ENCODE results near the gene RSPH3. TPM values are rescaled to one million over a fixed set of nuclear protein-coding genes. Genes with fewer than 3 reads are reported as not detected.
A peak's percentile ranks its signal among the peaks of the same experiment; 100 is the strongest.

The RSPH3 gene, protein sequence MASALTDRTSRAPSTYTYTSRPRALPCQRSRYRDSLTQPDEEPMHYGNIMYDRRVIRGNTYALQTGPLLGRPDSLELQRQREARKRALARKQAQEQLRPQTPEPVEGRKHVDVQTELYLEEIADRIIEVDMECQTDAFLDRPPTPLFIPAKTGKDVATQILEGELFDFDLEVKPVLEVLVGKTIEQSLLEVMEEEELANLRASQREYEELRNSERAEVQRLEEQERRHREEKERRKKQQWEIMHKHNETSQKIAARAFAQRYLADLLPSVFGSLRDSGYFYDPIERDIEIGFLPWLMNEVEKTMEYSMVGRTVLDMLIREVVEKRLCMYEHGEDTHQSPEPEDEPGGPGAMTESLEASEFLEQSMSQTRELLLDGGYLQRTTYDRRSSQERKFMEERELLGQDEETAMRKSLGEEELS
- 1 to 10 TPM; 3.4 to 3.7 TPM for total RNA-seq

DNA sequence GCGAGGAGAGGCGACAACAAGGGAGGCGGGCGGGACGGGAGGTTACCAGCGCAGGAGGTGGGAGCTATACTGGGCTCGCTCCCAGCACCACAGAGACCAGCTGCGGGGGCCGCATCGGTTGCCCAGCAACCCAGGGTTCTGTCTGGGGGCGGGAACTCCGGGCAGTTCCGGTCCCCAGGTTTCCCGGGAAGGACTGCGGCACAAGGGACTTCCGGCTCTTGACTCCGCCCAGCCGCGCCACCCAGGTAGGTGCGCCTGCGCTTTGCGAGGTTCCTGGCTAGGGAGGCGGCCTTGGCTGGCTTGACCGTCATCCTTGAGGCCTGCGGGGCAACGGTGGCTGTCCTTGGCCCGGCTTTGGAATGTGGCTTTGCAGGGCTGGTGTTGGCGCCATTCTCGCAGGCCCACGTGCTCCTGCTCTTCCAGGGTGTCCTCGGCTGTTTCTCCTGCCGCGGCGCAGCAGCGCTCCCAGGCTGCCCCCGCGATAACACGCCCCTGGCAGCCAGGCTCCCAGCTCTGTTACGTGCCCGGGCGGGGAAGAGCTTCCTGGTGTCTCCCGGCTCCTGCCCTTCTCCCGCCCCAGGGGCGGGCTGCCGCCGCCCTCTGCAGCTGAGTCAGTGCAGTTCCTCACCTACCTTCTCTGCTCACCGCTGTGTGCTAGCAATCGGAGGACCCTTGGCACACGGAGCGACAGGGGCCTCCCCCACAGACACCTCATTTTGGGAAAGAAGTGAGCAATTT lies at the start of gene RSPH3:
Gene RSPH3 (minus strand): TSS at position 537 of the 738 bp plus-strand sequence. CDS start 652 bp downstream, outside the sequence.
- Mint-ChIP-seq H3K27me3 (no peaks in the 10 kb centered on the region), H3K4me1 (peaks cover 44% of the 10 kb centered on the region), H3K9me3 (no peaks in the 10 kb centered on the region), H3K27ac (peak within 1 kb of the TSS; percentile 72), H3K4me3 (peak within 1 kb of the TSS; percentile 97), H3K36me3 (ENCODE audit: low read depth) (no peaks in the 10 kb centered on the region)
- POLR2A ChIA-PET: interaction anchor here (0.6 to 2.5 kb wide), 19 partner anchors 8 to 288 kb away, joined by 3 to 27 read pairs (median 5); partner anchors contain the start of gene TAGAP
- CTCF ChIA-PET: interaction anchor here (0.5 to 16.1 kb wide), 15 partner anchors 8 to 1111 kb away, joined by 3 to 410 read pairs (median 4); partner anchors contain the start of gene TAGAP
- peak; percentile 92 for DNase-seq

DNA sequence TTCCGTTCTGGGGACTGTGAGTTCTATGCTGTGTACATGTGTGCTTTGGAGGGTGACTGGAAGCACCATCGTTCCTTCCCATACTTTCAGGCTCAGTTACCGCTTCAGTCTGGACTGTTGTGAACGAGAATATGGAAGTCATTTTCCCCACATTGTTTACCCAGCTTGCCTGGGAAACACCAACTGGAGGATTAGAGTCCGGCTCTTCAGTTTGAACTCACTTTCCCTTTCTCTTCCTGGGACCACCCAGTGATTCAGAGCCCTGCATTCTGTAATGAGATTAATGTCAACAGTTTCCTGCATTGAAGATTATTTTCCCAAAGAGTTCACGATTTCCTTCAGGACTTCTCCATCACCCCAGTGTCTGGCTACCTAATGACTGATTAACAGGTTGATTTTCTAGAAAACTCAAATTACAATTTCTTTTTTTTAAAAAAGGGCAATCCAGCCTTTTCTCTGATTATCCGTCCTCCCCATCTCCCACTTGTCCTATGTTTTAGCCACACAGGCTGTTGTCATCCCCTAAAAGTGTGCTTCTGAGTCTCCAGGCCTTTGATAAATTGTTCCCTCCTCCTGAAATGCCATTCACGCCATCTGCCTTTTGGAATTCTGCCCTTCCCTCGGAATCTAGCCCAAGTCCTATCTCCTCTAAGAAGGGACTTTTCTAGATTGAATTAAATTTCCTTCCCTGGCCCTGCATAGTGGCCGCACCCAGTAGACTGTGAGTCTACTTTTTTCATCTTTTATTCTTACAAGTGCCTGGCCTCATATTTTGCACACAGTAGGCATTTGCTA lies 48.1 kb upstream of the RSPH3 start:
- H3K4me3 Mint-ChIP-seq: no peak overlapping the region
- no peak overlapping the region for H3K27ac Mint-ChIP-seq
- H3K36me3 Mint-ChIP-seq (ENCODE audit: low read depth): peaks cover 15% of the 10 kb centered on the region
- H3K9me3 Mint-ChIP-seq: no peaks in the 10 kb centered on the region
- POLR2A ChIA-PET: no interaction called here
- peaks cover 36% of the 10 kb centered on the region for H3K4me1 Mint-ChIP-seq
- H3K27me3 Mint-ChIP-seq: peaks cover 2% of the 10 kb centered on the region
- DNase-seq: no peak
- CTCF ChIA-PET: no interaction called here

DNA sequence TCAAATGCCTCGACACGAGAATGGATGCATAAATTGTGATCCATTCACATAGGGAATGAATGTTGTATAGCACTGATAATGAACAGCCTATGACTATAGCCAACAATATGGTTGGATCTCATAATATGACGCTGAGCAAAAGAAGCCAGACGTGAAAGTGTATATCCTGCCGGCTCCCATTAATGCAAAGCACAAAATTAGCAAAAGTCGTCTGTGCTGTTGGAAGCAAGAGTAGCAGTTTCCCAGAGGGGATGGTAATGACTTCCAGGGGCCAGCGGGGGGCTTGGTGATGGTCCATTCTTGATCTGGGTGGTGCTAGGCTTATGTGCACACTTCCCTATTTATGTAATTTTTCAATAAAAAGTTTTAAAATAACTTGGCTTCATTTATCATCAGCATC lies 45.8 kb upstream of the RSPH3 start:
- Mint-ChIP-seq H3K27ac (peak overlapping the region; percentile 86), H3K9me3 (no peaks in the 10 kb centered on the region), H3K4me1 (peaks cover 55% of the 10 kb centered on the region), H3K4me3 (no peak overlapping the region), H3K27me3 (peaks cover 2% of the 10 kb centered on the region), H3K36me3 (ENCODE audit: low read depth) (peaks cover 38% of the 10 kb centered on the region)
- CTCF ChIA-PET: interaction anchor here (1.2 to 9.6 kb wide), 4 partner anchors 17 to 59 kb away, joined by 3 to 163 read pairs (median 10); no protein-coding TSS in a partner anchor
- DNase-seq: no peak
- POLR2A ChIA-PET: interaction anchor here (8.4 to 9.1 kb wide), 2 partner anchors 13 to 61 kb away, joined by 239 to 356 read pairs; no protein-coding TSS in a partner anchor

DNA sequence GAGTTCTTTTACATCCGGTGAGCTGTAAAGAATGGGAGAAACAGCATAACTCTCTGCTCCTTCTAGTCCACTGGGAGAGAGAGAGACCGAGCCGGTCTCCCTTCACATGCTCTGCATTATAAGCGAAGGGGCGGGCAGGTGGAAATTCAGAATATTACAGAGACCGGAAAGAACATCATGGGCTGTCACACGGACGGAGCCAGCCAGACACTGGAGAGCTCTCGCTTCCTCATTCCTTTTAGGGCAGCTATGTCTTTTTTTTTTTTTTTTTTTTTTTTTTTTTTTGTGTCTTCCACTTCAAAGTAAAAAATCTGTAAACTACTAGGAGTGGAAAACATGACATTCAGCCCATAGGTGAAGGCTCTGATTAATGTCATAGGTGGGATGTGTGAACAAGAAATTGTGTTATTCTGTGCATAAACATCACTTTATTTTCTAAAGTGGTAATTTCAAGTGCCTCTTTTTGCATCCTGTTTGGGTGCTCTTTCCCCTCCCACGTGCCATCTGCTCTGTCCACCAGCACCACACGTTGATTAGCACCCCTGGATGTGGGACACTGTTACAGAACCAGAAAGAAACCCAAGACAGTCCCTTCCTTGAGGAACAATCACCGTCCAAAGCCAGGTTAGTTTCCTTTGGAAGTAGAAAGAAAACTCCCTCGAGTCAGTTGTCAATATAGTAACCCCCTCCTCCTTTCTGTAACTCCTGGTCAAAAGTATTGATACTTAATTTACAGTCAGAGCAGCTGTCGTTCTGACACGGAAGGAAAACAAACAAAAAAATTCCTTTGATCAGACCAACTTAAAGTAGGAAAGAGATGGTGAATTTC lies 45.1 kb upstream of the RSPH3 start, which contains the start of gene TAGAP:
Gene TAGAP (minus strand): TSS at position 93 of the 829 bp plus-strand sequence. CDS start 845 bp downstream, outside the sequence.
- Mint-ChIP-seq H3K27me3 (peaks cover 2% of the 10 kb centered on the region), H3K9me3 (no peaks in the 10 kb centered on the region), H3K27ac (peak within 1 kb of the TSS; percentile 97), H3K4me3 (peak within 1 kb of the TSS; percentile 95), H3K4me1 (peaks cover 62% of the 10 kb centered on the region), H3K36me3 (ENCODE audit: low read depth) (peaks cover 45% of the 10 kb centered on the region)
- CTCF ChIA-PET: interaction anchor here (0.8 to 9.6 kb wide), 13 partner anchors 9 to 65 kb away, joined by 3 to 163 read pairs (median 6); partner anchors contain the start of gene RSPH3
- POLR2A ChIA-PET: interaction anchor here (0.6 to 9.1 kb wide), 30 partner anchors 9 to 744 kb away, joined by 3 to 356 read pairs (median 4); partner anchors contain the start of genes DYNLT1, RSPH3, TCP1 and WTAP
- peak; percentile 90 for DNase-seq

DNA sequence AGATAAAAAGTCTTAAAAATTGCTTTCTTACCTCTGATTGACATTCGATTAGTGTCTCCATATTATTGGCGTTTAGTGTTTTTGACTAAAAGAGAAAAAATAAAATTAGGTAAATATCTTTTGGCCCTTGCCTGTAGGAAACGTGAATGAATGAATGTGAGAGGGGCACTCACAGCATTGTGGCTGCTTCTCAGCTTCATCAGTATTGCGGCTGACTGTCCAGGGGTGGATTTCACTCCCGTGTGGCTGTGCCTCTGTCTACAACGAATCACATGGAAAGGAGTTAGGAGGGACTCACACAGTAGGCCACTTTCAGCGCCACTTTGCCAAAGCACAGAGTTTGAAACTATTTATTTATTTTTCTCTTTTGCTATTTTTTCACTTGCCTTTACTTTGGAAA lies 43.9 kb upstream of the RSPH3 start:
- CTCF ChIA-PET: interaction anchor here (0.8 to 9.6 kb wide), 12 partner anchors 13 to 91 kb away, joined by 3 to 163 read pairs (median 10); partner anchors contain the start of gene RSPH3
- peaks cover 70% of the 10 kb centered on the region for H3K4me1 Mint-ChIP-seq
- H3K36me3 Mint-ChIP-seq (ENCODE audit: low read depth): peaks cover 56% of the 10 kb centered on the region
- H3K4me3 Mint-ChIP-seq: peak overlapping the region; percentile 95
- H3K27ac Mint-ChIP-seq: peak overlapping the region; percentile 97
- H3K27me3 Mint-ChIP-seq: peaks cover 2% of the 10 kb centered on the region
- POLR2A ChIA-PET: interaction anchor here (0.6 to 9.1 kb wide), 31 partner anchors 8 to 746 kb away, joined by 3 to 356 read pairs (median 5); partner anchors contain the start of genes DYNLT1, RSPH3, TCP1 and WTAP
- peak; percentile 50 for DNase-seq
- H3K9me3 Mint-ChIP-seq: no peaks in the 10 kb centered on the region

DNA sequence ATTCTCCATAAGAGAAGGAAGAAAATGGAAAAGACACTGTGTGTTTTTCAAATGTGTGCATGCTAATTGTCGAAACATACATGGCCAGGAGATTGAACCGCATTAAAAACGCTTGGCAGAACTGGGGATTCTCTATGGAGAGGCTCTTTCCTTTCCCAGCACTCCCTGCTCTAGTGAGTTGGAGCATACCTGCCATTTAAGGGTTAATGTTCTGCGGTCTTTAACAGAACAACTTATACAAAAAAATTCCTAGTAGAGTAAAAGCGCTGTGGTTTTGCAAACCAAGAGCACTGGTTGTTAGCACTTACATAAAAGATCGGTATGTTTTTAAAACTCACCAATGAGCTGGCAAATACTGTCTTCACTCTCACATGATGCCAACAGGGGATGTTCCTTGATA lies 43.2 kb upstream of the RSPH3 start:
- H3K27ac Mint-ChIP-seq: peak overlapping the region; percentile 97
- POLR2A ChIA-PET: interaction anchor here (0.7 to 9.1 kb wide), 20 partner anchors 11 to 684 kb away, joined by 3 to 356 read pairs (median 6); partner anchors contain the start of genes DYNLT1, RSPH3 and WTAP
- H3K4me1 Mint-ChIP-seq: peaks cover 68% of the 10 kb centered on the region
- peaks cover under 1% of the 10 kb centered on the region for H3K27me3 Mint-ChIP-seq
- CTCF ChIA-PET: interaction anchor here (0.7 to 9.6 kb wide), 14 partner anchors 14 to 91 kb away, joined by 3 to 163 read pairs (median 8); partner anchors contain the start of gene RSPH3
- H3K36me3 Mint-ChIP-seq (ENCODE audit: low read depth): peaks cover 63% of the 10 kb centered on the region
- H3K4me3 Mint-ChIP-seq: peak overlapping the region; percentile 95
- no peaks in the 10 kb centered on the region for H3K9me3 Mint-ChIP-seq
- peak; percentile 52 for DNase-seq

DNA sequence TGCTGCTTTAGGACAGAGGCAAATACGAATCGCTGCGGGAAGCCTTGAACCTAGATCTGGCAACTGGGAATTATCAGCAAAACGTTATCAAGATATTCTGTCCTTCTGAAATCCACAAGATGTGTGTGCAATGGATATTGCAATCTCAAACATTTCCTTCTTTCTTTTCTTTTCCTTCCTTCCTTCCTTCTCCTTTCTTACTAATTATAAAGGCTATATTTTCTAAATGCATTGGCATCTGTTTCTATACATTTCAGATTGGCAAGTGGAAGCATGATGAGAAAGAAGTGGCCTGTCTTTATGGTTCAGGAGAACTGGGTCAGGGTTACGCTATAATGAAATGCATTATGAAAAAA lies 42.8 kb upstream of the RSPH3 start:
- no peaks in the 10 kb centered on the region for H3K27me3 Mint-ChIP-seq
- H3K36me3 Mint-ChIP-seq (ENCODE audit: low read depth): peaks cover 68% of the 10 kb centered on the region
- H3K4me3 Mint-ChIP-seq: peak overlapping the region; percentile 95
- no peaks in the 10 kb centered on the region for H3K9me3 Mint-ChIP-seq
- peak overlapping the region; percentile 97 for H3K27ac Mint-ChIP-seq
- DNase-seq: no peak
- POLR2A ChIA-PET: interaction anchor here (1.2 to 9.1 kb wide), 12 partner anchors 11 to 398 kb away, joined by 3 to 356 read pairs (median 14); partner anchors contain the start of genes DYNLT1 and RSPH3
- peaks cover 66% of the 10 kb centered on the region for H3K4me1 Mint-ChIP-seq
- CTCF ChIA-PET: interaction anchor here (0.7 to 9.6 kb wide), 12 partner anchors 11 to 91 kb away, joined by 3 to 163 read pairs (median 6); partner anchors contain the start of gene RSPH3

DNA sequence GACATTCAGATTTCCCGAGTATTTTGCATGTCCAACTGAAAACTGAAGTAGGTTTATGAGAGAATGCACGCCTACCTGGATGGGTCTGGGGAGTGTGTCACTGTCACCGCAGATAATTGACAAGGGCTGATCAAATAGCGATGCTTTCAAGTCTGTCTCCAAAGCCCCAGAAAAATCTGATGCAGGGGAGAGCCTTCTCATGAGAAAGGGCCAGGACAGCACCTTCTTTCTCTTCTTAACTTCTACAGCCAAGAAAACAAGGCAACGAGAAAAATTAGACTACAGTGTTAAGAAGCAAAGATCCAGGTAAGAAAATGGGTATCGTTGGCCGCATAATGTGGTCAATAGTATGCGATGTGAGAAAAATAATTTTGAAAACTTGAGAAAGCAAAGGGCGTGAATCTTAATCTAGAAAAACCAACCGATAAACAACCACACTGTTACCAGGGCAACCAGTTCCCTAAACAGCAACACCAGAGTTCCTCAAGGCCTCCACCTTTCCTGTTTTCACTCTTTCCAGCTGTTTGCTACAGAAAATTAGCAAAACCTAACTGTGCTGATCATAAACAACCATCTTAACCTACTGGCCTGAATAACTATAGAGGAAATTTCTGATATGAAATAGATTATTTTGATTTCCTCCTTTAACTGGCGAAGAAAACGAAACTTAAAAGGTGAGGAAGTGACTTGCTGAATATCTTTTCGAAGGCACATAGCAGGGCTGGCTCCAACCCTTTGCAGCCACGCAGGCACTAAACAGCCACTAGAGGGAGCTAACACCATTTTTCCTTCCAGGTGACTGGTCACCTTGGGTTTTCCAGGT lies 42.2 kb upstream of the RSPH3 start:
- ChIA-PET CTCF (interaction anchor here (0.7 to 9.6 kb wide), 16 partner anchors 11 to 92 kb away, joined by 3 to 163 read pairs (median 6); partner anchors contain the start of gene RSPH3), POLR2A (interaction anchor here (0.8 to 9.1 kb wide), 15 partner anchors 10 to 398 kb away, joined by 3 to 356 read pairs (median 4); partner anchors contain the start of genes DYNLT1, RSPH3 and SYTL3)
- peak; percentile 83 for DNase-seq
- Mint-ChIP-seq H3K9me3 (no peaks in the 10 kb centered on the region), H3K36me3 (ENCODE audit: low read depth) (peaks cover 74% of the 10 kb centered on the region), H3K4me3 (peak overlapping the region; percentile 95), H3K27ac (peak overlapping the region; percentile 97), H3K4me1 (peaks cover 66% of the 10 kb centered on the region), H3K27me3 (no peaks in the 10 kb centered on the region)

DNA sequence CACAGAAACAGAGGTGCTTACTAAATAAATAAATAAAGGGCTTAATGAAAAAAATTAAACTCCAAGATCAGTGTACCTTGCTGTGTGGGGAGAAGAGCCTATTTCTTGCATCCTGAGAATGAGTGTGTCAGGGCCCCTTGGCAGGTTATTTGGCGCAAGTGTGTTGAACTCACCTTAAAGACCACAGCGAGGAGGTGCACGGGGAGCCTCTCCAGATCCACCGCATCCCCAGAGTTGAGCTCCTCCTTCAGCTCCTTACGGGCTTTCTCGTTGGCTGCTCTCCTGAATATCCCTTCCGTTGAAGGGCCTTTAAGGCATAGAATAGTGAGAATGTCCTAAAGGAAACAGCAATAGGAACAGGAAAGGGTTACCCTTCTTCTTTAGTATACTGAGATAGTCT lies 41.2 kb upstream of the RSPH3 start:
- CTCF ChIA-PET: interaction anchor here (0.7 to 9.6 kb wide), 11 partner anchors 12 to 171 kb away, joined by 3 to 163 read pairs (median 6); partner anchors contain the start of gene RSPH3
- Mint-ChIP-seq H3K9me3 (no peaks in the 10 kb centered on the region), H3K36me3 (ENCODE audit: low read depth) (peaks cover 83% of the 10 kb centered on the region), H3K27ac (peak overlapping the region; percentile 97), H3K4me3 (peak overlapping the region; percentile 95), H3K4me1 (peaks cover 67% of the 10 kb centered on the region), H3K27me3 (no peaks in the 10 kb centered on the region)
- DNase-seq: no peak
- POLR2A ChIA-PET: interaction anchor here (0.8 to 9.1 kb wide), 17 partner anchors 18 to 397 kb away, joined by 3 to 356 read pairs (median 7); partner anchors contain the start of genes DYNLT1, RSPH3 and SYTL3

DNA sequence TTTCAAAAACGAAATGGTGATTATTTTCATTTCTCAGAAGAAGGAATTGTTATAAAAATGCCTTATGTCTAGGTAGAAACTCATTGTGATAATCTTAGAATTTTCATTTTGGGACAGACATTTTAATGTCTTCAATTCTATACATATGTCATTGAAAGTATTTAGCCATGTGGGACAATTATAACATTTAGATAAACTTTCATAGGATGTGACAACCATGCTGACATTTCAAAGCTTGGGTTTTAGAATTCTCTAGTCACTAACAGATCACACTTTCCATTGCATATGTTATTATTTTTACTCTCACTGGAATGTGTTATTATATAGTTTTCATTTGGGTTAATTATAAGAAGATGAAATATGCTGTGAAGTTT lies 39.9 kb upstream of the RSPH3 start:
- peak overlapping the region; percentile 97 for H3K27ac Mint-ChIP-seq
- POLR2A ChIA-PET: interaction anchor here (1.1 to 9.1 kb wide), 17 partner anchors 10 to 750 kb away, joined by 3 to 356 read pairs (median 6); partner anchors contain the start of genes DYNLT1, EZR, MRPL18 and RSPH3
- H3K36me3 Mint-ChIP-seq (ENCODE audit: low read depth): peaks cover 96% of the 10 kb centered on the region
- DNase-seq: no peak
- H3K9me3 Mint-ChIP-seq: no peaks in the 10 kb centered on the region
- CTCF ChIA-PET: interaction anchor here (0.8 to 9.6 kb wide), 9 partner anchors 14 to 95 kb away, joined by 3 to 163 read pairs (median 5); partner anchors contain the start of gene RSPH3
- H3K4me1 Mint-ChIP-seq: peaks cover 66% of the 10 kb centered on the region
- peak overlapping the region; percentile 49 for H3K4me3 Mint-ChIP-seq
- no peaks in the 10 kb centered on the region for H3K27me3 Mint-ChIP-seq
